ENCODE data around the gene MED22.

DNA sequence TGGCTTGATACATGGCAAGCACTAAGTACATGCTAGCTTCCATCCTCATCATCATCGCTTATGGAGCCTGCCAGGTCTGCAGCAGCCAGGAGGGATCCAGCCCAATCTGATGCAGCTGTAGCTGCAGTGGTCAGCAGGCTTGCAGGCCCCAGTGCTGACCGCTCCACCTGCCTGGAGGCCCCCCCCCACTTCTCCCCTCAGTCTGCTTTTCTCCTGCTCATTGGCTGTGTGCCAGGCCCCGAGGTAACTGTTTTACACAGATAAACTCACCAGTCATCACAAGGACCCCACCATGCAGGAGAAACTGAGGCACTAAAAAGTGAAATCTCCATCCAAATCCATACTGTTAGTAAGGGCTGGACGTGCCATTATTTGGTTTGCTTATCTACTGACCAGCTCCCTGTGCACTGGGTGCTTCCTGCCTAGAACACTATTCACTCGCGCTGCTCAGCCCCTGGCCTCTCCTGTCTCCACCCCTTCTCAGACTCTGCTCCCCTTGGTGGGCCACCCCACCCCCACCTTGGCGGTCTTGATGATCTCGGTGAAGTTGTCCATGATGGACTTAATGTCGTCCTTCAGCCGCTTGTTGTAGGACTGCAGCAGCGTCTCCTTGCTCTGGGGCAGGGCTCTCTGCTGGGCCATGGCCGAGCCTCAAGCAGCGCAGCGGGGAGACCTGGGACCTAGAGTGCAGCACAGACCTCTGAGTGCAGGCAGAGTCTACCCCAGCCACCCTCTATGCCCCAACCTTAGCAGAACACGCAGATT, 1.7 kb downstream of the MED22 start:
- no peak for TF ChIP-seq POLR2AphosphoS5 (IDR thresholded peaks at IDR 0.05; ENCODE audit: low read depth, low read length)
- TF ChIP-seq SIN3A (IDR thresholded peaks at IDR 0.05; ENCODE audit: borderline replicate concordance, insufficient read depth, low read length), result no peak

All from PFSK-1 (cell line).